SK-N-SH (cell line): ENCODE measurements around the gene GART.

Experiments
- JUND ChIP-seq: IDR thresholded peaks from 2 replicates; pipeline ENCODE4 v1.4.0; 2012
- NRF1 ChIP-seq: IDR thresholded peaks from 2 replicates; pipeline ENCODE4 v1.6.1; 2012; ENCODE audit warnings: low read depth, mild to moderate bottlenecking, low read length
- TEAD4 ChIP-seq: IDR thresholded peaks from 2 replicates; pipeline ENCODE4 v1.4.0; 2012; ENCODE audit warnings: mild to moderate bottlenecking, borderline replicate concordance; ENCODE audit not compliant: insufficient read depth
- YY1 ChIP-seq: IDR thresholded peaks from 2 replicates; pipeline ENCODE4 v1.4.0; 2012; ENCODE audit warnings: low read depth, mild to moderate bottlenecking
- TF ChIP-seq, protein P1 (sequence below): fragments of 200-600 bp; sonication (generic); IDR thresholded peaks from 2 replicates; pipeline ENCODE4 v1.6.1; 2017; ENCODE audit warnings: antibody characterized with exemption, mild to moderate bottlenecking, moderate library complexity
- TF ChIP-seq, protein P2 (sequence below): IDR thresholded peaks from 2 replicates; pipeline ENCODE4 v1.6.1; 2012; ENCODE audit warnings: mild to moderate bottlenecking, low read depth, low read length, moderate library complexity

DNA sequence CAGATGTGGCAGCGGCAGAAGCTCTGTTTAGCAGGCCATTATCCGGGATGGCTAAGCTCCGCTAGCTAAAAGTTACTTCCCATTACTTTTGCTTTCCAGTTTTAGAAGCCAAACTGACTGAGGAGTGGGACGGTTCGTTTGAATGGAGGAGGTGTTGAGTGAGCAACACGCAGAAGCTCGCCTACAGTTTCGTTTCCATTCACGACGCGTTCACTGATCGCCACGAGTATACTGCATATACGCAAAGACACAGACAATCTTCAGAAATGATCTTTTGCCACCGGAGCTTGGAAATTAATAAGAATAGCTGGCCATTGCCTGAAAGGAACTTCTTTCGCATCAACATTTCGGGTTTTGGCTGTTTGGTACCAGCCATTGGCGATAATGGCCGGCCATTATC is 15.5 kb upstream of the GART start:
- TF ChIP-seq, protein P1, sequence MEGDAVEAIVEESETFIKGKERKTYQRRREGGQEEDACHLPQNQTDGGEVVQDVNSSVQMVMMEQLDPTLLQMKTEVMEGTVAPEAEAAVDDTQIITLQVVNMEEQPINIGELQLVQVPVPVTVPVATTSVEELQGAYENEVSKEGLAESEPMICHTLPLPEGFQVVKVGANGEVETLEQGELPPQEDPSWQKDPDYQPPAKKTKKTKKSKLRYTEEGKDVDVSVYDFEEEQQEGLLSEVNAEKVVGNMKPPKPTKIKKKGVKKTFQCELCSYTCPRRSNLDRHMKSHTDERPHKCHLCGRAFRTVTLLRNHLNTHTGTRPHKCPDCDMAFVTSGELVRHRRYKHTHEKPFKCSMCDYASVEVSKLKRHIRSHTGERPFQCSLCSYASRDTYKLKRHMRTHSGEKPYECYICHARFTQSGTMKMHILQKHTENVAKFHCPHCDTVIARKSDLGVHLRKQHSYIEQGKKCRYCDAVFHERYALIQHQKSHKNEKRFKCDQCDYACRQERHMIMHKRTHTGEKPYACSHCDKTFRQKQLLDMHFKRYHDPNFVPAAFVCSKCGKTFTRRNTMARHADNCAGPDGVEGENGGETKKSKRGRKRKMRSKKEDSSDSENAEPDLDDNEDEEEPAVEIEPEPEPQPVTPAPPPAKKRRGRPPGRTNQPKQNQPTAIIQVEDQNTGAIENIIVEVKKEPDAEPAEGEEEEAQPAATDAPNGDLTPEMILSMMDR, result no peak
- TF ChIP-seq, protein P2, sequence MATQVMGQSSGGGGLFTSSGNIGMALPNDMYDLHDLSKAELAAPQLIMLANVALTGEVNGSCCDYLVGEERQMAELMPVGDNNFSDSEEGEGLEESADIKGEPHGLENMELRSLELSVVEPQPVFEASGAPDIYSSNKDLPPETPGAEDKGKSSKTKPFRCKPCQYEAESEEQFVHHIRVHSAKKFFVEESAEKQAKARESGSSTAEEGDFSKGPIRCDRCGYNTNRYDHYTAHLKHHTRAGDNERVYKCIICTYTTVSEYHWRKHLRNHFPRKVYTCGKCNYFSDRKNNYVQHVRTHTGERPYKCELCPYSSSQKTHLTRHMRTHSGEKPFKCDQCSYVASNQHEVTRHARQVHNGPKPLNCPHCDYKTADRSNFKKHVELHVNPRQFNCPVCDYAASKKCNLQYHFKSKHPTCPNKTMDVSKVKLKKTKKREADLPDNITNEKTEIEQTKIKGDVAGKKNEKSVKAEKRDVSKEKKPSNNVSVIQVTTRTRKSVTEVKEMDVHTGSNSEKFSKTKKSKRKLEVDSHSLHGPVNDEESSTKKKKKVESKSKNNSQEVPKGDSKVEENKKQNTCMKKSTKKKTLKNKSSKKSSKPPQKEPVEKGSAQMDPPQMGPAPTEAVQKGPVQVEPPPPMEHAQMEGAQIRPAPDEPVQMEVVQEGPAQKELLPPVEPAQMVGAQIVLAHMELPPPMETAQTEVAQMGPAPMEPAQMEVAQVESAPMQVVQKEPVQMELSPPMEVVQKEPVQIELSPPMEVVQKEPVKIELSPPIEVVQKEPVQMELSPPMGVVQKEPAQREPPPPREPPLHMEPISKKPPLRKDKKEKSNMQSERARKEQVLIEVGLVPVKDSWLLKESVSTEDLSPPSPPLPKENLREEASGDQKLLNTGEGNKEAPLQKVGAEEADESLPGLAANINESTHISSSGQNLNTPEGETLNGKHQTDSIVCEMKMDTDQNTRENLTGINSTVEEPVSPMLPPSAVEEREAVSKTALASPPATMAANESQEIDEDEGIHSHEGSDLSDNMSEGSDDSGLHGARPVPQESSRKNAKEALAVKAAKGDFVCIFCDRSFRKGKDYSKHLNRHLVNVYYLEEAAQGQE, result no peak
- TF ChIP-seq TEAD4 (no peak), YY1 (no peak), NRF1 (no peak), JUND (no peak)
